HG03460 (cell line): ENCODE results near the gene ALDH1L2.
"Not testable (repeated sequence)": the region's sequence is repeated elsewhere in the genome, so short reads cannot be mapped to it uniquely, and the experiment has no call there.

Source experiments
- ATAC-seq: cut with Tn5 transposase; IDR thresholded peaks from one replicate; pipeline ENCODE4 v1.9.1; 2021; ENCODE audit not compliant: unreplicated experiment

The ALDH1L2 gene

GRCh38 chr12:105084251-105085250 is at the start of gene ALDH1L2:
TSS of gene ALDH1L2 (minus strand) at chr12:105084458. CDS start at chr12:105084436, 22 bp downstream.
- peak; percentile 63 for ATAC-seq

- no peak for ATAC-seq
Observed at GRCh38 chr12:105120551-105120950, 36.3 kb upstream of the ALDH1L2 start.

- ATAC-seq = no peak
Observed at GRCh38 chr12:105116969-105117368, 32.7 kb upstream of the ALDH1L2 start.

- ATAC-seq = no peak
Observed at GRCh38 chr12:105113094-105113493, 28.8 kb upstream of the ALDH1L2 start.

- ATAC-seq = no peak
Observed at GRCh38 chr12:105110851-105111250, 26.6 kb upstream of the ALDH1L2 start.

GRCh38 chr12:105109465-105110212 is 25.4 kb upstream of the ALDH1L2 start:
- ATAC-seq = no peak

- peak; percentile 81 for ATAC-seq
Observed at GRCh38 chr12:105107494-105108371, 23.5 kb upstream of the ALDH1L2 start, which contains the start of gene WASHC4. TSS of gene WASHC4 (plus strand) at chr12:105107731. CDS start at chr12:105107801, 70 bp downstream.

- peak; percentile 6 for ATAC-seq
Observed at GRCh38 chr12:105107171-105107493, 22.9 kb upstream of the ALDH1L2 start.

- ATAC-seq = no peak
Observed at GRCh38 chr12:105106621-105107020, 22.4 kb upstream of the ALDH1L2 start.

GRCh38 chr12:105104762-105105161 is 20.5 kb upstream of the ALDH1L2 start:
- ATAC-seq = no peak

- ATAC-seq = no peak
Observed at GRCh38 chr12:105102673-105103072, 18.4 kb upstream of the ALDH1L2 start.

- no peak for ATAC-seq
Observed at GRCh38 chr12:105100998-105101397, 16.7 kb upstream of the ALDH1L2 start.

GRCh38 chr12:105100207-105100985 is 16.1 kb upstream of the ALDH1L2 start:
- ATAC-seq = no peak

- no peak for ATAC-seq
Observed at GRCh38 chr12:105099356-105099755, 15.1 kb upstream of the ALDH1L2 start.

GRCh38 chr12:105095338-105095737 is 11.1 kb upstream of the ALDH1L2 start:
- not testable (repeated sequence) for ATAC-seq

GRCh38 chr12:105092336-105092735 is 8.1 kb upstream of the ALDH1L2 start:
- ATAC-seq = no peak

GRCh38 chr12:105091476-105092206 is 7.4 kb upstream of the ALDH1L2 start:
- ATAC-seq = no peak

- ATAC-seq = no peak
Observed at GRCh38 chr12:105090361-105090760, 6.1 kb upstream of the ALDH1L2 start.

GRCh38 chr12:105089817-105090216 is 5.6 kb upstream of the ALDH1L2 start:
- no peak for ATAC-seq
